Mucosa of descending colon (tissue), 3 donors: ENCODE measurements around the gene GRIN2A. TPM values are rescaled to one million over a fixed set of nuclear protein-coding genes. Genes with fewer than 3 reads are reported as not detected.

Source experiments
- ATAC-seq: fragments of 200-7000 bp; cut with Tn5 transposase; one replicate; pipeline ENCODE4 v1.9.1; 2020; ENCODE audit warnings: mild to moderate bottlenecking, moderate library complexity
- DNase-seq, 3 donors: peaks; one replicate each; pipeline ENCODE4 v3.0.0-alpha.2; 2020
- H3K36me3 ChIP-seq: fragments of 200-600 bp; one replicate; pipeline ENCODE4 v1.8.0; 2021; ENCODE audit warnings: low read depth, mild to moderate bottlenecking
- H3K4me1 ChIP-seq: fragments of 200-600 bp; one replicate; pipeline ENCODE4 v1.8.0; 2021; ENCODE audit warnings: low read depth, mild to moderate bottlenecking
- H3K4me3 ChIP-seq: fragments of 200-600 bp; one replicate; pipeline ENCODE4 v1.8.0; 2021; ENCODE audit warnings: mild to moderate bottlenecking
- H3K9me3 ChIP-seq: fragments of 200-600 bp; one replicate; pipeline ENCODE4 v1.8.0; 2021; ENCODE audit warnings: mild to moderate bottlenecking
- intact Hi-C, 2 donors: fragments of 100-400 bp; cut with DNase I in 1 of 2; cut with micrococcal nuclease in 1 of 2; formaldehyde crosslinking; loops; one replicate each; pipeline versions ENCODE4 v1.11.0 to v1.11.1; 2022; cut with DNase I, micrococcal nuclease
- total RNA-seq, 3 donors: library from RNA; stranded (reverse); fragmentation: NEBNext Ultra II Directional in 2 of 3; extraction: Animal tissue kit (Norgen Biotek cat#: 25700) in 2 of 3; gene quantifications; one replicate each; pipeline versions ENCODE4 v1.2.1 to v1.2.4, GENCODE V29; 2021 to 2023
- TF ChIP-seq, protein P1 (sequence below): fragments of 200-600 bp; IDR thresholded peaks from one replicate; pipeline ENCODE4 v1.8.0; 2022; ENCODE audit warnings: antibody characterized with exemption, mild to moderate bottlenecking
- donor health status: DM: no; HTN: no; CAD: no; lungs with moderate emphysema.
- donor health status: DM: no; HTN: no; CAD: no.
- donor health status: DM: no; HTN: yes; CAD: no.

The GRIN2A gene
- total RNA-seq, 3 donors from 2014 or later: 0.39 to 0.57 (median 0.49) TPM

DNA sequence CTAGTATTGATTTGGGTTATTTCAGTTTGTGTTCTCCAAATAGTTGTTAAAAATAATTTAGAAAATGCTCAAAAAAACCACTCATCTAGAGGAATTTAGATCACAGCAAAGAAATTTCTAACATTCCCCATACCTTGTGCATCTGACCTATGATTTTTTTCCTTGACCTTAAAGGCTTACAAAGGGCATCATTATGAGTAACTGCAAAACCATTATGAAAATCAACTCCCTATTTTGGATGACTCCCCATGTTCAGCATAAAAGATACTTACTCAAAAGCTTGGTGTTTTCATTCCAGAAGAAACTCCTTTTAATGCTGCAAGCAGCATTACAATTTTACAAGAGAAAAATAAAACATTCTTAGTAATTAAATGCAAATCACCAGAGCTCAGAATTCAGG is 83.2 kb downstream of the GRIN2A start:
- ATAC-seq: no peak
- no peaks in the 10 kb centered on the region for H3K4me1 ChIP-seq
- TF ChIP-seq, protein P1, sequence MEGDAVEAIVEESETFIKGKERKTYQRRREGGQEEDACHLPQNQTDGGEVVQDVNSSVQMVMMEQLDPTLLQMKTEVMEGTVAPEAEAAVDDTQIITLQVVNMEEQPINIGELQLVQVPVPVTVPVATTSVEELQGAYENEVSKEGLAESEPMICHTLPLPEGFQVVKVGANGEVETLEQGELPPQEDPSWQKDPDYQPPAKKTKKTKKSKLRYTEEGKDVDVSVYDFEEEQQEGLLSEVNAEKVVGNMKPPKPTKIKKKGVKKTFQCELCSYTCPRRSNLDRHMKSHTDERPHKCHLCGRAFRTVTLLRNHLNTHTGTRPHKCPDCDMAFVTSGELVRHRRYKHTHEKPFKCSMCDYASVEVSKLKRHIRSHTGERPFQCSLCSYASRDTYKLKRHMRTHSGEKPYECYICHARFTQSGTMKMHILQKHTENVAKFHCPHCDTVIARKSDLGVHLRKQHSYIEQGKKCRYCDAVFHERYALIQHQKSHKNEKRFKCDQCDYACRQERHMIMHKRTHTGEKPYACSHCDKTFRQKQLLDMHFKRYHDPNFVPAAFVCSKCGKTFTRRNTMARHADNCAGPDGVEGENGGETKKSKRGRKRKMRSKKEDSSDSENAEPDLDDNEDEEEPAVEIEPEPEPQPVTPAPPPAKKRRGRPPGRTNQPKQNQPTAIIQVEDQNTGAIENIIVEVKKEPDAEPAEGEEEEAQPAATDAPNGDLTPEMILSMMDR: no peak
- intact Hi-C loops: no loop called here
- no peak for DNase-seq
- H3K9me3 ChIP-seq: no peaks in the 10 kb centered on the region
- no peaks in the 10 kb centered on the region for H3K36me3 ChIP-seq
- H3K4me3 ChIP-seq: no peak overlapping the region

DNA sequence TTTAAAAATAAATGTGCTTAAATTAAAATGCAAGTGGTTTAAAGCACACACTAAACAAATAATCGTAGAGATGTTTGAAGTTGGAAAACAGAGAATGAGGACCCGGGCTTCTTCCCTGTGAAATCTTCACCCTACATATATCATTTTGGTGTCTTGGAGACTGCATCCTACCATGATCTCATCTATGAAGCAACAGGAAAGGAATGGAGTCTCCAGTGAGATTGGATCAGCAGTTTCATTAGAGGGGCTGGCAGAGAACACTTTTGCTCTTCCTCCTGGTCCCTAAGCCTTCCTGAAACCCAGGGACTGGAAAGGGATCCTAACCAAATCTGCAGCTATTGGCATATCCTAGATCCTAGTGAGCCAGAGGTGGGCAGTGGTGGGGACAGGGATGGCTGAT is 85.0 kb downstream of the GRIN2A start:
- no peak for DNase-seq
- no peaks in the 10 kb centered on the region for H3K9me3 ChIP-seq
- intact Hi-C loops: no loop called here

DNA sequence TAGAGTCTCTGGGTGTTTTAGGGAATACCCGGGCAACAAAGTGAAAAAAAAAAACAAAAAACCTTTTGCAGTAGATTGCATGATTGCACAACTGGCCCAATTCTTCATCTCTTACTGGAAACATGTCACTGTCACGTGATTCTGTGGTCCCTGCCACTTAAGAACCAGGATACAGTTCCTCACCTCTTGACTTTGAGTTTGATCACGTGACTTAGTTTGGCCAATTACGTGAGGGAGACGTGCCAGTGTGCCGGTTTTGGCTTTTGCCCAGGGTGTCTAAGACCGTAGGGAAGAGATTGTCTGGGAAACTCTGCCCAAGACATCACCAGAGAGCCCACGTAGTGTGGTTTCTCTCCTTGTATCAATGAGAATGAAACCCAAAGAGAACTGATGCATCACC is 88.7 kb downstream of the GRIN2A start:
- no peaks in the 10 kb centered on the region for H3K36me3 ChIP-seq
- H3K4me3 ChIP-seq: no peak overlapping the region
- no peaks in the 10 kb centered on the region for H3K9me3 ChIP-seq
- intact Hi-C loops: no loop called here
- no peaks in the 10 kb centered on the region for H3K4me1 ChIP-seq
- TF ChIP-seq, protein P1: no peak
- DNase-seq: no peak
- ATAC-seq: no peak

More for the DNA sequence above, 85.0 kb downstream of the GRIN2A start:
- Histone ChIP-seq H3K4me3 (no peak overlapping the region), H3K36me3 (no peaks in the 10 kb centered on the region), H3K4me1 (no peaks in the 10 kb centered on the region)
- TF ChIP-seq, protein P1: no peak
- no peak for ATAC-seq

DNA sequence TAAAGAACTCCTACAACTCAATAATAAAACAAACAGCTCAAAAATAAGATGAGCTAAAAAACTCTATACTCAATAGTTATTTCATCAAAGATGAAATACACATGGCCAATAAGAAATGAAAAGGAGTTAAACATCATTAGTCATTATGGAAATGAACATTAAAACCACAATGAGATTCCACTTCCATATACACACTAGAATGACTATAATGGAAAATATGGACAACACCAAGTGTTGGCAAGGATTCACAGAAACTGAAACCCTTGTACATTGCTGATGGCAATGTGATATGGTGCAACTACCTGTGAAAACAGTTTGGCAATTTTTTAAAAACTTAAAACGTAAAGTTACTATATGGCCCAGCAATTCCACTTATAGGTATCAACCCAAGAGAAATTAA is 91.4 kb downstream of the GRIN2A start:
- H3K4me1 ChIP-seq: no peaks in the 10 kb centered on the region
- ATAC-seq: no peak
- no peak for DNase-seq
- no peaks in the 10 kb centered on the region for H3K36me3 ChIP-seq
- TF ChIP-seq, protein P1: no peak
- intact Hi-C loops: no loop called here
- no peaks in the 10 kb centered on the region for H3K9me3 ChIP-seq
- H3K4me3 ChIP-seq: no peak overlapping the region

DNA sequence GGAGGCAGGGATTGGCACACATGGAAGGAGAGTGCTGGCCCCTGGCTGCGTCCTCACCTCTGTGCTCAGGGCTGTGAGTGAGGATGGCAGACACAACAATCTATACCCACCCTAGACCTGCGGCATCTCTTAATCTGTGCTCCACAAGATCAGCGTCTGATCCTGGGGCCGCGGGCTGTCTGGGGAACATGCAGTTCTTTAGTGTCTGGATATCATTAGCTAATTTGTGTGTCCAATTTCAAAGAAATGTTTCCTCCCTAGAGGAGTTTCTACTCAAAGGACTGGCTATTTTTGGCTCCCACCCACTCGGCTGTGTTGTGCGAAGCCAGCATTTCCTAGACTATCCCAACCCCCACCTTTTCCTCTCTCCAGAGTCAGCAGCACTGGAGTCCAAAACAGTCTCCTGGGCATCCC is 93.8 kb downstream of the GRIN2A start:
- DNase-seq (no peak), ATAC-seq (no peak)
- no peaks in the 10 kb centered on the region for H3K9me3 ChIP-seq
- intact Hi-C loops: no loop called here
- H3K36me3 ChIP-seq: no peaks in the 10 kb centered on the region
- no peak overlapping the region for H3K4me3 ChIP-seq
- TF ChIP-seq, protein P1: no peak
- H3K4me1 ChIP-seq: no peaks in the 10 kb centered on the region

DNA sequence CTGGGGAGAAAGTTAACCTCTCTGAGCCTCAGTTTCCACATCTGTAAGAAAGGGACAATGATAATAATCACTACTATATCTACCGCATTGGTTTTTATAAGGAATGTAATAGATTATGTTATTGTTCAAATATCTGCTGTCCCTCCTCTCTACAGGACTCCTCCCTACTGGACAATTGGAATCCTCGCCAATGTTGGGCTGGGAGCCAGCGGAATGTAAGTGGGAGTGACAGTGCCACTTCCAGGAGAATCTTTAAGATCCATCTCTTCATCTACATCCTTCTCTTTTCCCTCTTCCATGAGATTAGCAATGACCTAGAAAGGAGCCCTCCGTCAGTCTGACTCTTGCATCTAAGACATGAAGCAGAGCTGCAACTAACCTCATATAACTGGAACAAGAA is 95.1 kb downstream of the GRIN2A start:
- no peak for DNase-seq
- TF ChIP-seq, protein P1: no peak
- no peaks in the 10 kb centered on the region for H3K36me3 ChIP-seq
- no peaks in the 10 kb centered on the region for H3K4me1 ChIP-seq
- H3K9me3 ChIP-seq: no peaks in the 10 kb centered on the region
- no peak for ATAC-seq
- no peak overlapping the region for H3K4me3 ChIP-seq
- intact Hi-C loops: no loop called here
